GM21390 (cell line): ENCODE measurements around the gene ABHD8.
"Not testable (repeated sequence)": the region's sequence is repeated elsewhere in the genome, so short reads cannot be mapped to it uniquely, and the experiment has no call there.

ENCODE experiments used
- ATAC-seq: cut with Tn5 transposase; IDR thresholded peaks from one replicate; pipeline ENCODE4 v1.9.1; 2021; ENCODE audit not compliant: unreplicated experiment

Gene ABHD8

DNA sequence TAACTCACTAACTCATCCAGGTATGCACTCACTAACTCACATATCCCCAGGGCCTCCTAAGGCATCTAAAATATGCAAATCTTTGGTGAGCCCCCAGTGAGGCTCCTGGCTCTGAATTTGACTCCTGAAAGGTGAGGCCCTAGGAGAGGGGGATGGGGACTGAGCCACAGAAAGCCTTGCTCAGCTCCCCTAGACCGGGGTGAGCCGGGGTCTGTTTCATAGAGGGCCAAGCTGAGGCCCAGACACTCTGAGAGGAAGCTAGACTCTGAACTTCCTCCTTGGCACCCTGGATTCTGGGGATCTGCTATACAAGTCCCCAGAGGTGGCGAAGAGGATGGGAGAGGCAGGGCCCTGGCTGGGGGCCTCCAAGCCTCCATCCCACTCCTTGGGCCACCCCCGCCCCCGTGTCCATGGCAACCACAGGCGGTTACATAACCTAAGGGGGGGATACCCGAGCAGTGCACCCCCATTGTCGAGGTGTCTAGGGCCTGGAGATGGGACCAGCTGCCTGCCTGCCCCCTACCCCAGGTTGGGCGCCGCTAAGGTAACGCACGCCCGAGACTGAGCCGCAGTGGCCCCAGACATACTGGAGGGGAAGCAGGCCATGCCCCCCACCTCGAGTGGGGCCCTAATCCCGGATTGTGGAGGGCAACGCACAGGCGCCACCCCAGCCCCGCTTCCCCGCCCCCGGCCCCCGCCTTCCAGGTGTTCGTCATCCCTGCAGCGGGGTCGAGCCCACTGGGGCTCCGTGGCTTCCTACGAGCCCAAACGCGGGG is 646 bp downstream of the ABHD8 start:
- no peak for ATAC-seq

DNA sequence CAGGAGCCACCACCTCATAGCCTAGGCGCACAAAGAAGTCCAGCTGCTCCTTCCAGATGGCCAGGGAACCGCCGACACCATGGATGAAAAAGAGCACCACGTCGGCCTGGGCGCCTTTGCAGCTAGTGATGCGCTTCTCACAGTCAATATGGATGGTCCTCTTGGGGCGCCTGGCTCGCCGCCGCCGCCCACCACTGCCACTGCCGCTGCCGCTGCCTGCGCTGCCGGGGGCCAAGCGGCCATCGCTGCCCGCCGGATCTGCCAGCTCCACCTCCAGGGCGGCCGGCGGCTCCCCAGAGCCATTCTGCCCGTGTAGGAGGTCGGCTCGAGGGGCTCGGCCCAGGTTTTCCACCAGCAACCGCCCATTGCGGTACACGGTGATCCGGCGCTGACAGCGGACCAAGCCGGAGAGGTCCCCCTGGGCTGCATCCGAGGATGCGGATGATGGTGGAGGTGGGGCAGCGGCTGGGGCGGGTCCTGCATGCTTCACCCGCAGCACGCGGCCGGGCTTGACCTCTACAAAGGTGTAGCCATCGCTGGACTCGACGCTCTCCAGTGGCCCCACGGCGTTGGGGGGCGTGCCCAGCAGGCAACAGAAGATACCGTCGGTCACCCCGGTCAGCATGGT is 2.1 kb downstream of the ABHD8 start:
- ATAC-seq = no peak

DNA sequence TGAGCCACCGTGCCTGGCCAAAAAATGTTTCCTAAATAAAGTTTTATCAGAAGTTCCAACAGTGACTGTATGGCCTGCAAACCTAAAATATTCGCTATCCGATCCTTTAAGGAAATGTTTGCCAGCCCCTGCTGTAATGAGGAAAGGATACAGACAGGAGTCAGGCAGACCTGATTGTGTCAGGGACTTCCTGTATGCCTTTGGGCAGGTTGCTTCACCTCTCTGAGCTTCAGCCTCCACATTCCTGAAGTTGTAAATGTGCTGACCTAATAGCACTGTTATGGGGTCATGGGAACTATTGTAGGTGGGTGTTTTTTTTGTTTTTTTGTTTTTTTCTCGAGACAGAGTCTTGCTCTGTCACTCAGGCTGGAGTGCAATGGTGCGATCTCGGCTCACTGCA is 6.2 kb downstream of the ABHD8 start:
- no peak for ATAC-seq

DNA sequence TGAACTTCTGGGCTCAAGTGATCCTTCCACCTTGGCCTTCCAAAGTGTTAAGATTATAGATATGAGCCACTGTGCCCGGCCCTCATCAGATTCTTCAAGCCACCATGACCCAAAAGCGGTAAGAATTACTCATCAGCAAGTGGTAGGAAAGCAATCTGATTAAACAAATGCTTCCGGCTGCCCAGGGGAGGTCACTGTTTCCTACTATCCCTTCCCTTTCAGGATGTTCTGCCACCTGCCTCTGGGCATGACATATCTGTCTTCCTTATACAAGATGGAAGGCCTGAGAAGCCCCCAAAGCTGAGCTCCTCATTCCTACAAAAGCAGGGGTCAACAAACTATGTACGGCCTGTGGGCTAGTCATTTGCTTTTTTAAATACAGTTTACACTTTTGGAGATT is 7.0 kb downstream of the ABHD8 start:
- ATAC-seq = no peak

DNA sequence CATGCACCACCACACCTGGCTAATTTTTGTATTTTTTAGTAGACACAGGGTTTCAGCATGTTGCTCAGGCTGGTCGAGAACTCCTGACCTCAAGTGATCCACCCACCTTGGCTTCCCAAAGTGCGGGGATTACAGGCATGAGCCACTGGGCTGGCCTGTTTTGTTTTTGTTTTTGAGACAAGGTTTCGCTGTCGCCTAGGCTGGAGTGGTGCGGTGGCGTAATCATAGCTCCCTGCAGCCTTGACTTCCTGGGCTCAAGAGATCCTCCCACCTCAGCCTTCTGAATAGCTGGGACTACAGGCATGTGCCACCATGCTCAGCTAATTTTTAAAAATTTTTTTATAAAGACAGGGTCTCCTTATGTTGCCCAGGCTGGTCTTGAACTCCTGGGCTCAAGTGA is 7.7 kb downstream of the ABHD8 start:
- not testable (repeated sequence) for ATAC-seq

DNA sequence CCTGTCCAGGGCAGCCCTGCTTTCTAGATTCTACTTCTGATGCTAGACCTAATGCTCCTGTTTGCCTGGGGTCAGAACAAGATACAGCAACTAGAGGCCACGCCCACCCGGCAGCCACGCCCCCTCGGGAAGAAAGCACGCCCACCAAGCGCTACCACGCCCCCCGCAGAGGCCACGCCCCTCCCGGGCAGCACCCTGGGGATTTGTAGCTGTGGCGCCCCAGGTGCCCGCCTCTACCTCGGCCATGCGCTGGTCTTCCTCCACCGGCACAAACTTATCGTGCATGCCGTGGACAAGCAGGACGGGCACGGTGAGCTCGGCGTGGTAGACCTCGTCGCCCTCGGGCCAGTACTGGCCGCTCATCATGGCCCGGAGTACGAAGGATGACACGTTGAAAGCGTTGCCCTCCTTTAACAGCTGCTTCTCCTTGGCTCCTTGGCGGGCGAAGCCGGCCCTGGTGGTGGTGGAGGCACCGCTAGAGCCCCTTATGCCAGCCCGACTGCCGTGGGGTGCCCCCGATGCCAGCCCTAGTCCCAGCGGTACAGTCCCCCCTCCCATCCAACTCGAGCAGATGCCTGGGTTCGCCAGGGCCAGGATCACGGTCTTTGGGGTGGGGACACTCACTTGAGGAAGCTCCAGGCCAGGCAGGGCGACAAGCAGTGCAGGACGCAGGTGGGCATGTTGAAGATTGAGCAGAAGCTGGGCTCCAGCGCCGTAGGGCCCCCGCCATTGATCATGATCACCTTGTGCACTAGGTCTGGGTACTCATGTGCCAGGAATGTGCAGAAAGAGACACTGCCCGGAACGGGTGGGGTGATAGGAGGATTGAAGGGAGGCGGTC is 9.0 kb downstream of the ABHD8 start:
- no peak for ATAC-seq

DNA sequence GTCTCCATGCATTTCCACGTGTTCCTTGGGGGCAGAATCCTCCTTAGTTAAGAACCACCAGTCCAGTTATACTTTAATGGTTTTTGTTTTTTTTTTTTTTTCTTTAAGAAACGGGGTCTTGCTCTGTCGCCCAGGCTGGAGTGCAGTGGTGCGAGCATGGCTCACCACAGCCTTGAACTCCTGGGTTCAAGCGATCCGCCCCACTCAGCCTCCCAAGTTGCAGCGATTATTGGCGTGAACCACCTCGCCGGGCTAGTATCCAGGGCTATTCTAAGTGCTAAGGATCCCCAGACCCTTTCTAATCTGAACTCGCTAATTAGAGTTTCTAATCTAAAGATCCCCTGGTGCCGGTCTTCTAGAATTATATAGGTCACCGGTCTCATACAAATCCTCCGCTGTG is 9.6 kb downstream of the ABHD8 start:
- no peak for ATAC-seq

DNA sequence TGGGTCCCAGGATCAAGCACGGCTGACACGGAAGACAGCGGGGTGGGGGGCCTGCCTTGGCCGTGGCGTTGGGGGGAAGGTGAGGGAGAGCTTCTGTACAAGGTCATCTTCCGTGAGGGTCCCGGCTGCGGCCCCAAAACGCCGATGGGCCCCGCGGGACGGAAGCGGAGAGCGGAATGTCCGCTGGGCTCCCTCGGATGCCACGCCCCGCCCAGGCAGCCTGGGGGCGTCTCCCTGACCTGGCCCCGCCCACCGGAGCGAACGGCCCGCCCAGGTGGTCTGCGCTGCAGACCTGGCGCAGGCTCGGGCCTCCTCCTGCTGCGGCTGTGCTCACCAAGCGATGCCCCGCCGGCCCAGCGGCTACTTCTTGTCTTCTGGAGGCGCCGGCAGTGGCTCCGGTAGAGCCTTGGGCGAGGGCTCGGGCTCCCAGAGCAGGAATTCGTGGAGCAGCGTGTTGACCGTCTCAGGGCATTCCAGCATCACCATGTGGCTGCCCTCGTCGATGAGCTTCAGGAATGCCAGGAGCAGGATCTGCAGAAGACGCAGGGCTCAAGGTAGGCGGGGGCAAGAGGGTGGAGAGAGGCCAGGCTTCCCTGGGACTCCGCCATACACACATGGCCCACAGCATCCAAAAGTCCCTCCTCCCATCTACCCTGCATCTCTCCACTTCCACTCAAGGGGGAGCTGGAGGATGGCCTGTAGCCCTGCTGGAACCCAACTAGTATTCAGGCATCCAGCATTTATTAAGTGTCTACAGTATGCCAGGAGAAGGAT is 10.7 kb downstream of the ABHD8 start:
- peak; percentile 73 for ATAC-seq

DNA sequence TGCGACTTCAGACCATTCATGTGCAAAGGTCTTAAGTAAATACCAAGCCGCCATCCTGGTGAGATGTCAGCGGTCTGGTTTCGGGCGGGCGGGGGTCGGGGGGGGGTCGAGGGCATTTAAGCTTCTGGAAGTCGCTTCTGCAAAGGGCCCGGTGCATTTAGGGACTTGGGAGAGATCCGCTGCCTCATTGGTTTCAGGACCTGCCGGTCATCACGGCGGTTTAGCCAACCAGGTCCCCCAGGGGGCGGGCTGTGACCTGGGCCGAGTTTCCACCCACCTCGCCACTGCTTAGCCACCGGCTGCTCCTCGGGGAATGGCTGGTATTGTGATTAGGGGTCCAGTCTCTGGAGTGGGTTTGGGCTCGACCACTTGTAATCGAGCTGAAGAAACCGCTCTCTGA is 13.7 kb downstream of the ABHD8 start:
- ATAC-seq = no peak

DNA sequence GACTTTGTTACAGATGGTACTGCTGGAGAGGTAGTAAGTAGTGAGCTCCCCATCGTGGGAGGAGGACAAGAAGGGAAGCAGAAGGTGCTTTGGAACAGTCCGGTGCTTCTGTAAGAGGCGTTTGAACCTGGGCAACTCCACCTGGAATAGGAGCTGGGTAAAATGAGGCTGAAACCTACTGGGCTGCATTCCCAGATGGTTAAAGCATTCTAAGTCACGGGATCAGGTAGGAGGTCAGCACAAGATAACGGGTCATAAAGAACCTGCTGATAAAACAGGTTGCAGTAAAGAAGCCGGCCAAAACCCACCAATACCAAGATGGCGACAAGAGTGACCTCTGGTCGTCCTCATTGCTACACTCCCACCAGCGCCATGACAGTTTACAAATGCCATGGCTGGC is 16.5 kb downstream of the ABHD8 start:
- ATAC-seq = no peak

DNA sequence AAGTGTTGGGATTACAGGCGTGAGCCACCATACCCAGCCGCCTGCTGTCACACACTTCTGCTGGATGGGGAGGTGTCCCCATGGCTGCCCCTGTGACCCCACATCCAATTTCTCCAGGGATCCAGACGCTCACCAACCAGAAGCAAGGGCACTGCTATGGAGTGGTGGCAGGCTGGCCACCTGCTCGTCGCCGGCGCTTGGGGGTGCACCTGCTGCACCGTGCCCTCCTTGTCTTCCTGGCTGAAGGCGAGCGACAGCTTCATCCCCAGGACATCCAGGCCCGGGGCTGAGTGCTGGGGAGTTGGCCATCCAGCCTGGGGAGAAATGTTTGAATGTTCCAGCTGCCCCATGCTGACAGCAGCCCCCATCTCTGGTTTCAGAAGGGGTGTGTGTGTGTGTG is 17.0 kb downstream of the ABHD8 start:
- no peak for ATAC-seq

DNA sequence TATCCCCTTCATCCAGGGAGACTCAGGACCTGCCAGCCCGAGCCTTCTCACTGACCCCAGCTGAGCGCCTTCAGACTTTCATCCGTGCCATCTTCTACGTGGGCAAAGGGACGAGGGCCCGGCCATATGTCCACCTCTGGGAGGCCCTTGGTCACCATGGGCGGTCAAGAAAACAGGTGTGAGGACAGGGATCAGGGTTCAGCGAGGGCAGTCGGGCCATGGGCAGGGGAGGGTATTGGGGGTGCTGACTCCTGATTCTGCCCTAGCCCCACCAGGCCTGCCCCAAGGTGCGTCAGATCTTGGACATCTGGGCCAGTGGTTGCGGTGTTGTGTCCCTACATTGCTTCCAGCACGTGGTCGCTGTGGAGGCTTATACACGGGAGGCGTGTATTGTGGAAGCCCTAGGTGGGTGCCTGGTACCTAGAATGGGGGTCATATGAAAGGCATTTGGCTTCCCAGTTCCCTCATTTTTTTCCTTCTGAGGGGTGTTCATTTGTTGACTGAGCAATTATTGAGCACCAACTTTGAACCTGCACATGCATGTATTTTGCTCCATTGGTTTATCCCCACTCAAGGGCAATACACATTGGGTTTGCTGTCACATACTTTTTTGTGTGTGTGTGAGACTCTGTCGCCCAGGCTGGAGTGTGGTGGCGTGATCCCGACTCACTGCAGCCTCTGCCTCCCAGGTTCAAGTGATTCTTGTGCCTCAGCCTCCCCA is 17.6 kb downstream of the ABHD8 start:
- no peak for ATAC-seq

DNA sequence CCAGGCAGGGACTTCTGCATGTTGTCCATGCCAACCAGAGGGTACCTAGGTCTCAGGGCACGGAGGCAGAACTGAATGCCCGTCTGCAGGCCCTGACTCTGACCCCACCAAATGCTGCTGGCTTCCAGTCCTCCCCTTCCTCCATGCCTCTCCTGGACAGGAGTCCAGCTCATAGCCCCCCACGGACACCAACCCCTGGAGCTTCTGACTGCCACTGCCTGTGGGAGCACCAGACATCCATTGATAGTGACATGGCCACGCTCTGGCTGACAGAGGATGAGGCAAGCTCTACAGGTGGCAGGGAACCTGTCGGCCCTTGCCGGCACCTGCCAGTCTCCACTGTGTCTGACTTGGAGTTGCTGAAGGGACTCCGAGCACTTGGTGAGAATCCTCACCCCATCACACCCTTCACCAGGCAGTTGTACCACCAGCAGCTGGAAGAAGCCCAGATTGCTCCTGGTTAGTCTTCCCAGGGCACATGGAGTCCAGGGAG is 19.7 kb downstream of the ABHD8 start:
- ATAC-seq = no peak

DNA sequence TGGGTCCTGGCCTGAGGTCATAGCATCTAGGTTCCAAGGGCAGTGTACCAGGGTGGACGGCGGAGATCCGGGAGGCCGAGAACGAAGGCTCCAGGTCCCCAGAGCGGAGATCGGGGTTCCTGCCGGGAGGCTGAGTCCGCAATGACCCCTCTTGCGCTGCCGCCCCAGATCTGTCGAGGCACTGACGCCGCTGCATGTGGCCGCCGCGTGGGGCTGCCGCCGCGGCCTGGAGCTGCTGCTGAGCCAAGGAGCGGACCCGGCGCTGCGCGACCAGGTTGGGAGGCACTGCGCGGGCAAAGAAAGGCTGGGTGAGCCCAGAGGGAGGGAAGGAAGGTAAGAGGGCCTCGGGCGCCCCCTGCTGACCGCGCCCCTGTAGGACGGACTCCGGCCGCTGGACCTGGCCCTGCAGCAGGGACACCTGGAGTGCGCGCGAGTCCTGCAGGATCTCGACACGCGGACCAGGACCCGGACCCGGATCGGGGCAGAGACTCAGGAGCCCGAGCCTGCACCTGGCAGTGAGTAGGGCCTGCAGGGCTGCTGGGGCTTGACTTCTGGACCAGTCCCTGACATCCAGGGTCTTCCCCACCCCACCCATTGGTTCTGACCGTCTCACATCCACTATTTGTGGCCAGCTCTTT is 20.6 kb downstream of the ABHD8 start:
- ATAC-seq = no peak

DNA sequence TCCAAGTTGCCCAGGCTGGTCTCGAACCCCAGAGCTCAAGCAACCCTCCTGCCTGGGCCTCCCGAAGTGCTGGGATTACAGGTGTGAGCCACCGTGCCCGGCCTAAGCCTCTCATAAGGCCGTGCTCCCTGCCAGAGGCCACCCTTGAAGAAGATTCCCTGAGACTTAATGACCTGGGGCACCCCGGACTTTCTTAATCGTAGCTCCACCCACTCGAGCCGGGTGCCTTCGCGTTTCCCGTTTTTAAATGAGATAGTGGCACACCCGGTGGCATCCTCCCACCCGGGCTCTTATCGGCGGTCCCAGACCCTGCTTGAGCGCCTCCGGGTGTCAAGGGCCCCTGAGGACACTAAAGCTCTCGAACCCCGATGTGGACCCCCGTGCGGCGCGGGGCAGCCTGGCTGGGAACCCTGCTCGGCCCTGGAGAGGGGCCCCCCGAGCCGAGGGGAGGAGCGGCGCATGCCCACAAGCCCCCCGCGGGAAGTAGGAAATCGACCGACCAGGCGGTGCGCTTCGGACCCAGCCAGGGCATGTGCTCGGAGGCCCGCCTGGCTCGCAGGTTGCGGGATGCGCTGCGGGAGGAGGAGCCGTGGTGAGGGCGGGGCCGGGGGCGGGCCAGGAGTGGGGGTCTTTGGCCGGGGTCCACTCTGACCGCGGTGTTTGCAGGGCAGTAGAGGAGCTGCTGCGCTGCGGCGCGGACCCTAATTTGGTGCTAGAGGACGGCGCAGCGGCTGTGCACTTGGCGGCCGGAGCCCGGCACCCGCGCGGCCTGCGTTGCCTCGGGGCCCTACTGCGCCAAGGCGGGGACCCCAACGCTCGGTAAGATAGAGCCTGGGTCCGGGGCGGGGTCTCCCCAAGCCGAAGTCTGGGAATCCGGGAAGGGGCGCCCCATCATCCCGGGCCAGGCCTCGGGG is 21.6 kb downstream of the ABHD8 start, which contains the start of gene ANKLE1:
Gene ANKLE1, plus strand, starts transcription at position 511 of the 914 bp plus-strand sequence. Its CDS starts 20 bp downstream, at position 531.
- no peak for ATAC-seq

DNA sequence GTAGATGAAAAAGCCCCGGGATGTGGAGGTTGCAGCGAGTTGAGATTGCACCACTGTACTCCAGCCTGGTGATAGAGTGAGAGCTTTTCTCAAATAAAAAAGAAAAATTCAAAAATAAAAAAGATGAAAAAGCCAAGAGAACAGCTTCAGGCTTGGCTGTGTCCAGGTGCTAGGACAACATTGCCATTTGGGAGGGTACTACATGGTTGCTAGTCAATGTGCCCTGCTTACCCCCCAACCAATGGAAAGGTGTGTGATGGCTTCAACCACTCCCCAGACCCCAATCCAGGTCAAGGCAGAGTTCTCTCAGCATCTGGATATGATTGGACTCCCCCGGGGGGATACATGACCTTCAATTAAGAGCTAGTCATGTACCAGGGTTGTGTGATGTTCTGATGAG is 23.8 kb downstream of the ABHD8 start:
- no peak for ATAC-seq

DNA sequence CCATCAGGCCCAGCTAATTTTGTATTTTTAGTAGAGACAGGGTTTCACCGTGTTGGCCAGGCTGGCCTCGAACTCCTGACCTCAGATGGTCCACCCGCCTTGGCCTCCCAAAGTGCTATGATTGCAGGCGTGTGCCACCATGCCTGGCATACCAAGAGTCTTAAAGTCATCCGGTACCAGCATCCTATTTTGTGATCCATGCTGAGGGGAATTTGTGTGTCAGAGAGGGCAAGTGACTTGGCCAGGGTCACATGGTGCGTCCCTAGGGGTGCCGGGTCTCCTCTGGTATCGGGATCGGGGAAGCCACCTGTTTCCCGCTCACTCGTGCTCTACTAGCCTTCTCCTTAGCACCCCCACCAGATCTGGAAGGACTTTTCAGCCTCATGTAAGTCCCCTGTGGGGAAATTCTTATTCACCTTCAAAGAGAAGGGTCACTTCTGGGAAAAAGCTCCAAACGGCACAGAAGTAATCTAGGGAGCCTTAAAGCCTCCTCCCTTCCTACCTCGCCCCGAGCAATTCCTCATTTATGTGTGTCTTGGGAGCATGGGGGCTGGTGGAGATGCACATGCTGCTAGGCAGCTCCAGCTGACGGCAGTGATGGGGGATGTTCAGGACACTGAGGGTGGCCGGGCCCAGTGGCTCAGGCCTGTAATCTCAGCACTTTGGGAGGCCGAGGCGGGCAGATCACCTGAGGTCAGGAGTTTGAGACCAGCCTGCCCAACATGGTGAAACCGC is 27.6 kb downstream of the ABHD8 start:
- ATAC-seq = no peak

DNA sequence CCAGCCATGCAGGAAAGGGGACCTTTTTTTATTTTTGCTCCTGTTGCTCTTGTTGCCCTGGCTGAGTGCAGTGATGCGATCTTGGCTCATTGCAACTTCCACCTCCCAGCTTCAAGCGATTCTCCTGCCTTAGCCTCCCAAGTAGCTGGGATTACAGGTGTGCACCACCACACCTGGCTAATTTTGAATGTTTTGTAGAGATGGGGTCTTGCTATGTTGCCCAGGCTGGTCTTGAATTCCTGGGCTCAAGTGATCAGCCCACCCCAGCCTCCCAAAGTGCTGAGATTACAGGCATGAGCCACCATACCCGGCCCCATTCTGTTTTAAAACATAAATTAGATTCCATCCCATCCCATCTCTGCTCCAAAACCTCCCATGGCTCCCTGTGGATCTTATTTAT is 28.3 kb downstream of the ABHD8 start:
- ATAC-seq = not testable (repeated sequence)
